ENCODE measurements around the gene USP2. TPM values are rescaled to one million over a fixed set of nuclear protein-coding genes. Genes with fewer than 3 reads are reported as not detected.
A peak's percentile ranks its signal among the peaks of the same experiment; 100 is the strongest.

USP2 gene
- total RNA-seq, 2 donors from 2014 or later = 26.0 to 63.6 TPM

GRCh38 chr11:119351232-119351631 is 30.3 kb downstream of the USP2 start:
- intact Hi-C loops (cut with DNase I, micrococcal nuclease) = no loop called here
- ATAC-seq (no peak), DNase-seq (no peak)

- intact Hi-C loops (cut with DNase I, micrococcal nuclease) = no loop called here
- DNase-seq (no peak), ATAC-seq (no peak)
These were observed 31.2 kb downstream of the USP2 start for GRCh38 chr11:119350302-119350701.

- DNase-seq = no peak
- intact Hi-C loops (cut with DNase I, micrococcal nuclease) = no loop called here
- no peak for ATAC-seq
These were observed 33.4 kb downstream of the USP2 start for GRCh38 chr11:119347940-119348605.

GRCh38 chr11:119347242-119347641 is 34.2 kb downstream of the USP2 start:
- intact Hi-C loops (cut with DNase I, micrococcal nuclease) = no loop called here
- no peak for DNase-seq
- ATAC-seq = peak; percentile 43

GRCh38 chr11:119346605-119347004 is 34.9 kb downstream of the USP2 start, which contains the start of gene MFRP:
Gene MFRP, minus strand, starts transcription at chr11:119346705. Its CDS starts 192 bp downstream, at chr11:119346513.
- DNase-seq (no peak), ATAC-seq (no peak)
- intact Hi-C loops (cut with DNase I, micrococcal nuclease) = no loop called here

GRCh38 chr11:119345685-119346084 is 35.8 kb downstream of the USP2 start:
- intact Hi-C loops (cut with DNase I, micrococcal nuclease) = no loop called here
- DNase-seq (no peak), ATAC-seq (no peak)

GRCh38 chr11:119344291-119345010 is 37.0 kb downstream of the USP2 start:
- DNase-seq (no peak), ATAC-seq (no peak)
- intact Hi-C loops (cut with DNase I, micrococcal nuclease) = no loop called here

GRCh38 chr11:119343726-119344125 is 37.8 kb downstream of the USP2 start:
- DNase-seq (no peak), ATAC-seq (no peak)
- intact Hi-C loops (cut with DNase I, micrococcal nuclease) = no loop called here

- intact Hi-C loops (cut with DNase I, micrococcal nuclease) = no loop called here
- DNase-seq (no peak), ATAC-seq (no peak)
These were observed 38.9 kb downstream of the USP2 start for GRCh38 chr11:119342362-119343130.

GRCh38 chr11:119342023-119342300 is 39.5 kb downstream of the USP2 start:
- DNase-seq (no peak), ATAC-seq (no peak)
- intact Hi-C loops (cut with DNase I, micrococcal nuclease) = no loop called here

- no peak for ATAC-seq
- no peak for DNase-seq
- intact Hi-C loops (cut with DNase I, micrococcal nuclease) = no loop called here
These were observed 40.1 kb downstream of the USP2 start for GRCh38 chr11:119341222-119342022.

- ATAC-seq (peak; percentile 56), DNase-seq (peak; percentile 64 to 80)
- intact Hi-C loops (cut with DNase I, micrococcal nuclease) = no loop called here
These were observed 40.9 kb downstream of the USP2 start, which contains the start of gene C1QTNF5 for GRCh38 chr11:119340335-119341221. Gene C1QTNF5, minus strand, starts transcription at chr11:119340883. Its CDS starts 486 bp downstream, at chr11:119340397.

GRCh38 chr11:119339589-119340334 is 41.7 kb downstream of the USP2 start:
- intact Hi-C loops (cut with DNase I, micrococcal nuclease) = no loop called here
- DNase-seq (peak; percentile 56 to 77), ATAC-seq (peak; percentile 64)

- ATAC-seq (no peak), DNase-seq (no peak)
- intact Hi-C loops (cut with DNase I, micrococcal nuclease) = no loop called here
These were observed 42.4 kb downstream of the USP2 start for GRCh38 chr11:119338965-119339588.

- DNase-seq (peak; percentile 55 to 70), ATAC-seq (peak; percentile 24)
- intact Hi-C loops (cut with DNase I, micrococcal nuclease) = no loop called here
These were observed 43.1 kb downstream of the USP2 start for GRCh38 chr11:119338318-119338890.

GRCh38 chr11:119337581-119338317 is 43.7 kb downstream of the USP2 start:
- ATAC-seq (no peak), DNase-seq (no peak)
- intact Hi-C loops (cut with DNase I, micrococcal nuclease) = no loop called here
